HepG2 (cell line): ENCODE data around the gene SLC25A23. TPM values are rescaled to one million over a fixed set of nuclear protein-coding genes. Genes with fewer than 3 reads are reported as not detected.

Source experiments
- CREM ChIP-seq, 2 experiments: sonication (generic) in 1 of 2; formaldehyde crosslinking in 1 of 2; IDR thresholded peaks; 2 replicates each; pipeline versions ENCODE4 v1.4.0 to v1.6.1; 2016 to 2020; ENCODE audit warnings: antibody characterized with exemption in 1 of 2, mild to moderate bottlenecking in 1 of 2, missing genetic modification reagents in 1 of 2
- ETV5 ChIP-seq: IDR thresholded peaks from 2 replicates; pipeline ENCODE4 v1.6.1; 2018; ENCODE audit warnings: missing biosample characterization, missing genetic modification reagents, inconsistent platforms, borderline replicate concordance
- ETV6 ChIP-seq: sonication (generic); formaldehyde crosslinking; conservative IDR thresholded peaks from 2 replicates; pipeline ENCODE4 v1.4.0; 2020; ENCODE audit warnings: missing genetic modification reagents
- HDAC1 ChIP-seq: sonication (generic); formaldehyde crosslinking; IDR thresholded peaks from 2 replicates; pipeline ENCODE4 v1.5.1; 2020; ENCODE audit warnings: mild to moderate bottlenecking, missing genetic modification reagents
- KDM2A ChIP-seq: sonication (generic); formaldehyde crosslinking; IDR thresholded peaks from 2 replicates; pipeline ENCODE4 v1.4.0; 2020; ENCODE audit warnings: low read depth, missing genetic modification reagents, borderline replicate concordance
- KLF13 ChIP-seq: sonication (generic); formaldehyde crosslinking; IDR thresholded peaks from 2 replicates; pipeline ENCODE4 v1.4.0; 2020; ENCODE audit warnings: mild to moderate bottlenecking, missing genetic modification reagents
- LBX2 ChIP-seq: sonication (generic); formaldehyde crosslinking; IDR thresholded peaks from 2 replicates; pipeline ENCODE4 v1.5.0; 2020; ENCODE audit warnings: missing genetic modification reagents, mild to moderate bottlenecking, borderline replicate concordance
- MAFF ChIP-seq: IDR thresholded peaks from 2 replicates; pipeline ENCODE4 v1.6.1; 2011; ENCODE audit warnings: low read depth, low read length, improper control_type of control experiment
- MEF2D ChIP-seq: sonication (generic); formaldehyde crosslinking; IDR thresholded peaks from 2 replicates; pipeline ENCODE4 v1.5.1; 2020; ENCODE audit warnings: mild to moderate bottlenecking, missing genetic modification reagents
- MLX ChIP-seq: IDR thresholded peaks from 2 replicates; pipeline ENCODE4 v1.6.1; 2016
- NFATC3 ChIP-seq: sonication (generic); formaldehyde crosslinking; IDR thresholded peaks from 2 replicates; pipeline ENCODE4 v1.5.1; 2020; ENCODE audit warnings: mild to moderate bottlenecking, missing genetic modification reagents
- NFYC ChIP-seq: IDR thresholded peaks from 2 replicates; pipeline ENCODE4 v1.6.1; 2016; ENCODE audit warnings: missing genetic modification reagents, missing compliant biosample characterization
- NPAS2 ChIP-seq: sonication (generic); formaldehyde crosslinking; IDR thresholded peaks from 2 replicates; pipeline ENCODE4 v1.8.0; 2022; ENCODE audit warnings: mild to moderate bottlenecking, missing genetic modification reagents, borderline replicate concordance
- REXO4 ChIP-seq: sonication (generic); formaldehyde crosslinking; IDR thresholded peaks from 2 replicates; pipeline ENCODE4 v1.8.0; 2022; ENCODE audit warnings: missing genetic modification reagents, mild to moderate bottlenecking, borderline replicate concordance
- SAP130 ChIP-seq: IDR thresholded peaks from 2 replicates; pipeline ENCODE4 v1.6.1; 2016; ENCODE audit warnings: low read depth
- SIN3B ChIP-seq: fragments of 150-350 bp; IDR thresholded peaks from 2 replicates; pipeline ENCODE4 v1.6.1; 2014; ENCODE audit warnings: low read length
- SMAD1 ChIP-seq: sonication (generic); formaldehyde crosslinking; IDR thresholded peaks from 2 replicates; pipeline ENCODE4 v1.4.0; 2020; ENCODE audit warnings: missing genetic modification reagents, low read depth, mild to moderate bottlenecking, borderline replicate concordance
- SRSF4 ChIP-seq: fragments of 200-400 bp; formaldehyde crosslinking; IDR thresholded peaks from one replicate; pipeline ENCODE4 v1.6.1; 2018; ENCODE audit warnings: mild to moderate bottlenecking, low read depth, low read length, moderate library complexity; ENCODE audit not compliant: poor library complexity, severe bottlenecking
- TOPORS ChIP-seq: sonication (generic); formaldehyde crosslinking; IDR thresholded peaks from 2 replicates; pipeline ENCODE4 v1.8.0; 2023; ENCODE audit warnings: mild to moderate bottlenecking, missing genetic modification reagents
- TRIM22 ChIP-seq: fragments of 450-650 bp; IDR thresholded peaks from 2 replicates; pipeline ENCODE4 v1.6.1; 2017
- ZNF263 ChIP-seq: sonication (generic); formaldehyde crosslinking; IDR thresholded peaks from 2 replicates; pipeline ENCODE4 v1.4.0; 2020; ENCODE audit warnings: missing genetic modification reagents
- ZNF354B ChIP-seq: sonication (generic); formaldehyde crosslinking; IDR thresholded peaks from 2 replicates; pipeline ENCODE4 v1.8.0; 2022; ENCODE audit warnings: mild to moderate bottlenecking, missing genetic modification reagents
- ZNF75D ChIP-seq: sonication (generic); formaldehyde crosslinking; IDR thresholded peaks from 2 replicates; pipeline ENCODE4 v1.8.1; 2023; ENCODE audit warnings: missing genetic modification reagents, mild to moderate bottlenecking, borderline replicate concordance
- ZNF766 ChIP-seq: sonication (generic); formaldehyde crosslinking; IDR thresholded peaks from 2 replicates; pipeline ENCODE4 v1.5.0; 2020; ENCODE audit warnings: missing genetic modification reagents, borderline replicate concordance
- ZNF839 ChIP-seq: sonication (generic); formaldehyde crosslinking; IDR thresholded peaks from 2 replicates; pipeline ENCODE4 v1.4.0; 2020; ENCODE audit warnings: missing genetic modification reagents, mild to moderate bottlenecking, borderline replicate concordance
- polyA plus RNA-seq, 8 experiments: library from polyadenylated mRNA; depleted of rRNA in 3 of 8; stranded (reverse) in 7 of 8; unstranded in 1 of 8; fragments of >200 nt; fragmentation: Illumina TruSeq in 4 of 8; extraction: Trizol in 4 of 8; gene quantifications; 2 replicates each; pipeline versions ENCODE4 v1.2.1 to v1.2.3, GENCODE V29; 2011 to 2016; ENCODE audit warnings: low read depth in 4 of 8, missing spikeins in 1 of 8, mixed read lengths in 1 of 8; ENCODE audit not compliant: insufficient read depth in 1 of 8
- total RNA-seq, 5 experiments: library from RNA; depleted of rRNA; stranded (reverse); fragments of >200 nt; fragmentation: Illumina TruSeq; extraction: Trizol; gene quantifications; 2 replicates each; pipeline ENCODE4 v1.2.3, GENCODE V29; 2016; ENCODE audit warnings: low read depth in 1 of 5
- TF ChIP-seq, protein P1 (sequence below): sonication (generic); formaldehyde crosslinking; conservative IDR thresholded peaks from 2 replicates; pipeline ENCODE4 v1.8.0; 2022; ENCODE audit warnings: mild to moderate bottlenecking, moderate library complexity, missing genetic modification reagents

Gene SLC25A23
- total and polyA plus RNA-seq, 2 of the 13 experiments (the other 11 are each of a cell fraction or from before 2014, with no cell fraction given), result 12.4 to 15.2 TPM

- TF ChIP-seq CREM (IDR thresholded peaks at IDR 0.05), result no peak
- no peak for TF ChIP-seq CREM (CRISPR knock-in tag; IDR thresholded peaks at IDR 0.05)
- TF ChIP-seq SAP130 (CRISPR knock-in tag), result no peak; the same call in none of the 2 replicates
- TF ChIP-seq MEF2D (CRISPR knock-in tag), result no peak
- TF ChIP-seq MLX (CRISPR knock-in tag), result no peak
- TF ChIP-seq MAFF, result no peak
- TF ChIP-seq SRSF4, result no peak
- no peak for TF ChIP-seq ZNF766 (CRISPR knock-in tag)
- no peak for TF ChIP-seq ZNF354B (CRISPR knock-in tag)
- TF ChIP-seq ZNF263 (CRISPR knock-in tag), result peak; percentile 97
- TF ChIP-seq KDM2A (CRISPR knock-in tag), result no peak; the same call in 1 of the 2 replicates
- TF ChIP-seq, protein P1, sequence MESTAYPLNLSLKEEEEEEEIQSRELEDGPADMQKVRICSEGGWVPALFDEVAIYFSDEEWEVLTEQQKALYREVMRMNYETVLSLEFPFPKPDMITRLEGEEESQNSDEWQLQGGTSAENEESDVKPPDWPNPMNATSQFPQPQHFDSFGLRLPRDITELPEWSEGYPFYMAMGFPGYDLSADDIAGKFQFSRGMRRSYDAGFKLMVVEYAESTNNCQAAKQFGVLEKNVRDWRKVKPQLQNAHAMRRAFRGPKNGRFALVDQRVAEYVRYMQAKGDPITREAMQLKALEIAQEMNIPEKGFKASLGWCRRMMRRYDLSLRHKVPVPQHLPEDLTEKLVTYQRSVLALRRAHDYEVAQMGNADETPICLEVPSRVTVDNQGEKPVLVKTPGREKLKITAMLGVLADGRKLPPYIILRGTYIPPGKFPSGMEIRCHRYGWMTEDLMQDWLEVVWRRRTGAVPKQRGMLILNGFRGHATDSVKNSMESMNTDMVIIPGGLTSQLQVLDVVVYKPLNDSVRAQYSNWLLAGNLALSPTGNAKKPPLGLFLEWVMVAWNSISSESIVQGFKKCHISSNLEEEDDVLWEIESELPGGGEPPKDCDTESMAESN (CRISPR knock-in tag), result 0 out of 2 replicates have a peak, but pooled peaks have one; percentile 7
- no peak for TF ChIP-seq NPAS2
- TF ChIP-seq HDAC1 (CRISPR knock-in tag), result peak; percentile 7; the same call in 1 of the 2 replicates
- no peak for TF ChIP-seq REXO4 (CRISPR knock-in tag)
- no peak for TF ChIP-seq ETV5
- no peak for TF ChIP-seq TRIM22
- no peak for TF ChIP-seq TOPORS
- no peak for TF ChIP-seq LBX2 (CRISPR knock-in tag)
- TF ChIP-seq SIN3B, result no peak
- no peak for TF ChIP-seq KLF13
- no peak for TF ChIP-seq SMAD1 (CRISPR knock-in tag)
- no peak for TF ChIP-seq ETV6
- TF ChIP-seq ZNF75D (CRISPR knock-in tag), result no peak
- no peak for TF ChIP-seq NFYC (CRISPR knock-in tag)
- no peak for TF ChIP-seq NFATC3 (CRISPR knock-in tag)
- no peak for TF ChIP-seq ZNF839 (CRISPR knock-in tag)
Observed at GRCh38 chr19:6424195-6424938, 35.2 kb downstream of the SLC25A23 start, which contains the start of gene KHSRP (continued).
